NT2/D1 (cell line): ENCODE data around the gene MAP3K10.

Source experiments
- SUZ12 ChIP-seq: IDR thresholded peaks from 2 replicates; pipeline ENCODE4 v1.6.1; 2011; ENCODE audit not compliant: insufficient read length, insufficient read depth; ENCODE audit errors: extremely low read depth
- YY1 ChIP-seq: IDR thresholded peaks from 2 replicates; pipeline ENCODE4 v1.6.1; 2011; ENCODE audit not compliant: insufficient read length, insufficient read depth

DNA sequence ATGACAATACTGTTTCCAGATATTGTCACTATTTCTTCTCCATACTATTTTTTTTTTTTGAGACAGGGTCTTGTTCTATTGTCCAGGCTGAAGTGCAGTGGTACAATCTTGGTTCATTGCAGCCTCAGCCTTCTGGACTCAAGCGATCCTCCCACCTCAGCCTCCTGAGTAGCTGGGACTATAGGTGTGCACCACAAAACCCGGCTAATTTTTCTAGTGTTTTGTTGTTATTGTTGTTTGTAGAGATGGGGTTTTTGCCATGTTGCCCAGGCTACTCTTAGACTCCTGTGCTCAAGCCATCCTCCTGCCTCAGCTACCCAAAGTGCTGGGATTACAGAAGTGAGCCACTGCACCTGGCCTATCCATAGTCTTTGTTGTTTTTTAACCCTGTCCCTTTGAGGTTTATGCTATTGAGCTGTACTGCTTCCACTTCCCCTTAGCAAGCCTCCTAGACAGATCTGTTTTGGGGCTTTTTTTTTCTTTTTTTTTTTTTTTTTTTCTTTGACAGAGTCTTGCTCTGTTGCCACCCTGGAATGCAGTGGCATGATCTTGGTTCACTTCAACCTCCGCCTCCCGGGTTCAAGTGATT lies 27.6 kb upstream of the MAP3K10 start:
- TF ChIP-seq SUZ12 (no peak), YY1 (no peak)
